ENCODE measurements around the gene SEPTIN8.

SEPTIN8 gene

GRCh38 chr5:132777209-132778069, at the start of gene SEPTIN8:
SEPTIN8 (minus strand) TSS chr5:132777239; CDS start chr5:132777137, 102 bp downstream.
- DNase-seq = peak in 3 of 6 experiments; percentile 17 to 27 (median 22)

- no peak for DNase-seq
Observed at GRCh38 chr5:132826424-132827082, 49.5 kb upstream of the SEPTIN8 start.

GRCh38 chr5:132825834-132826391, 48.9 kb upstream of the SEPTIN8 start:
- DNase-seq = no peak

- no peak for DNase-seq
Observed at GRCh38 chr5:132825033-132825833, 48.2 kb upstream of the SEPTIN8 start.

- DNase-seq = no peak
Observed at GRCh38 chr5:132824426-132824825, 47.4 kb upstream of the SEPTIN8 start.

GRCh38 chr5:132823481-132824050, 46.5 kb upstream of the SEPTIN8 start:
- DNase-seq = no peak

GRCh38 chr5:132822650-132823480, 45.8 kb upstream of the SEPTIN8 start:
- peak in 1 of 6 experiments; percentile 27 for DNase-seq

- no peak for DNase-seq
Observed at GRCh38 chr5:132821791-132822190, 44.8 kb upstream of the SEPTIN8 start.

GRCh38 chr5:132821350-132821749, 44.3 kb upstream of the SEPTIN8 start:
- no peak for DNase-seq

- DNase-seq = peak; percentile 50 to 85 (median 78)
Observed at GRCh38 chr5:132820162-132820754, 43.2 kb upstream of the SEPTIN8 start.

- peak in 2 of 6 experiments; percentile 10 to 45 for DNase-seq
Observed at GRCh38 chr5:132819468-132819867, 42.4 kb upstream of the SEPTIN8 start.

GRCh38 chr5:132817011-132817410, 40.0 kb upstream of the SEPTIN8 start:
- DNase-seq = no peak

- no peak for DNase-seq
Observed at GRCh38 chr5:132816554-132816953, 39.5 kb upstream of the SEPTIN8 start.

- DNase-seq = no peak
Observed at GRCh38 chr5:132816083-132816482, 39.0 kb upstream of the SEPTIN8 start.

GRCh38 chr5:132815454-132815853, 38.4 kb upstream of the SEPTIN8 start:
- no peak for DNase-seq

- DNase-seq = no peak
Observed at GRCh38 chr5:132814503-132815294, 37.7 kb upstream of the SEPTIN8 start.

GRCh38 chr5:132813599-132814502, 36.8 kb upstream of the SEPTIN8 start:
- peak in 3 of 6 experiments; percentile 26 to 54 (median 30) for DNase-seq

- peak in 3 of 6 experiments; percentile 17 to 40 (median 21) for DNase-seq
Observed at GRCh38 chr5:132812781-132813598, 36.0 kb upstream of the SEPTIN8 start, which contains the start of gene SOWAHA. SOWAHA (plus strand) TSS chr5:132813302; CDS start chr5:132813622, 320 bp downstream.

All from stimulated activated naive CD4-positive, alpha-beta T cell (primary cell).